Pulmonary artery endothelial cell (primary cell): ENCODE data around the gene PIP5KL1. TPM values are rescaled to one million over a fixed set of nuclear protein-coding genes. Genes with fewer than 3 reads are reported as not detected.

Source experiments
- DNase-seq: peaks from one replicate; pipeline ENCODE4 v3.0.0-alpha.2; 2011; ENCODE audit warnings: low read depth, low spot score
- total RNA-seq: library from RNA; depleted of rRNA; stranded (reverse); fragments of >200 nt; gene quantifications from 2 replicates; pipeline ENCODE4 v1.2.3, GENCODE V29; 2014

Gene PIP5KL1, protein sequence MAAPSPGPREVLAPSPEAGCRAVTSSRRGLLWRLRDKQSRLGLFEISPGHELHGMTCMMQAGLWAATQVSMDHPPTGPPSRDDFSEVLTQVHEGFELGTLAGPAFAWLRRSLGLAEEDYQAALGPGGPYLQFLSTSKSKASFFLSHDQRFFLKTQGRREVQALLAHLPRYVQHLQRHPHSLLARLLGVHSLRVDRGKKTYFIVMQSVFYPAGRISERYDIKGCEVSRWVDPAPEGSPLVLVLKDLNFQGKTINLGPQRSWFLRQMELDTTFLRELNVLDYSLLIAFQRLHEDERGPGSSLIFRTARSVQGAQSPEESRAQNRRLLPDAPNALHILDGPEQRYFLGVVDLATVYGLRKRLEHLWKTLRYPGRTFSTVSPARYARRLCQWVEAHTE
- 0.21 and 0.79 TPM in 2 replicates for total RNA-seq

DNA sequence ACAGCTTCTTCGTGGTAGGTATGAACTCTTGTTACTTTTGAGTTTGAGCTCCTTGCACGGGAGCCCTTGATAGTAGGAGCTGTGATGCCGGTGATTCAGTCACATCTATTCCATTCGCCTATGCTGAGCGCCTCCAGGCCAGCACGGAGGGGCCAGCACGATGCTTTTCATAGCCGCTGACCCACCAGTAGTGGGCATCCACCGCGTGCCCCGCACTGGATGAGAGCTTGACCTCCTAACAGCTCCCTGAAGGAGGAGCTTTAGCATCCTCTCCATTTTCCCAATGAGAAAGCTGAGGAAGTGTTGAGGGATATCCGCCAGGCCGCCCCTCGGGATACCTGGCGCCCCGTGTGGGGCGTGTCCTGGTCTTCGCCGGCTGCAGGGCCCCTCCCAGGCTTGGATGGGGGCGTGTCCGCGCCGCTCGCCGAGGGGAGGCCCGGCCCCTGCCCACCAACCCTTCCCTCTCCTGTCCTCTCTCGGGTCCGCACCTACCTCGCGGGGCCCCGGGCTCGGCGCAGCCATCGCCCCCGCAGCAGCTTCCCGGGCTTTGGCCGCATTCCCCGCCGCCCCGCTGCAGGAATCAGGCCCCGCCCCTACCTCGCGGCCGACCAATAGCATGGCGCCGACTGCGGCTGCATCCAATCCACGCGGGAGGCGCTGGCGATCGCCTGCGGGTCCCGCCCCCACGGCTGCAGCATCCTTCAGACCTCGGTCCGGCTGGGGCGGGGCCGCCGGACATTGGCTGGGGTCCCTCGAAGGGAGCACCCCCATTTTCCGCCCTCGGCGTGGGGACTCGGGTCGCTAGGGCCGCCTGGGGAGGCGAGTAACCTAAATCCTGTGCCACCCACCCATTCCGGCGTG is at the start of gene PIP5KL1:
TSS of gene PIP5KL1 (minus strand) at position 547 of the 861 bp plus-strand sequence. CDS start at position 522, 25 bp downstream.
- DNase-seq, result no peak

- DNase-seq, result no peak
These were observed 49.6 kb upstream of the PIP5KL1 start for GRCh38 chr9:127980060-127980705.

DNA sequence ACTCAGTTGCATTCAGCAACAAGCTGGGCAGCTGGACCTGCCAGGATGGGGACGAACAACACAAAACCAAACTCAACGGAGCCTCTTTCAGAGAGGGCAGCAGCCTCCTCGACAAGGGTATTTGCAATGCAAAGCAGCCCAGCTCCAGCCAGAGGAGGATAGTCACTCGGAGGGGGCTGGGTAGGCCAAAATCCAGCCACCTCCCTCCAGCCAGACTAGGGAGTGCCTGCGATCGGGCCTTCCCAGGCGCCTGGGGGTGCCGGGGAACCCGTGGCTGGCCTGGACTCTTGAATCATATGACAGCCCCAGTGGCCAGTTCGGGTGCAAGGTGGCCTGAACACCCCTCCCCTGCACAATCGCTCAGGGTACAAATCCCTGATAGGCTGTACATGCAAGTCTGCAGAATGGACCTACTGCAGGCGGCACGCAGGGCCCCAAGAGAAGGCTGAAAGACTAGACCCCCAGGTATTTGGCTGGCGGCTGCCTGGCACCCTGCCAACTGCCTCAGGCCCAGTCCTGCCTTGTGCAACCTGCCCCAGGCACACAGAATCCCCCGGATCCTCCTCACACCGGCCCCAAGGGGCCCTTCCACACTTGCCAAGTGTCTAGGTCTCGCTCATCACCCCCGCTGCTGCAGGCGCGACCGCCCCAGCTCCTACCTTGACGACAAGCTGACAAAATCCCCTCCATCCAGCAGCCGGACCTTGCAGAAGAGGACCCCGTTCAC is 48.9 kb upstream of the PIP5KL1 start:
- DNase-seq, result no peak

DNA sequence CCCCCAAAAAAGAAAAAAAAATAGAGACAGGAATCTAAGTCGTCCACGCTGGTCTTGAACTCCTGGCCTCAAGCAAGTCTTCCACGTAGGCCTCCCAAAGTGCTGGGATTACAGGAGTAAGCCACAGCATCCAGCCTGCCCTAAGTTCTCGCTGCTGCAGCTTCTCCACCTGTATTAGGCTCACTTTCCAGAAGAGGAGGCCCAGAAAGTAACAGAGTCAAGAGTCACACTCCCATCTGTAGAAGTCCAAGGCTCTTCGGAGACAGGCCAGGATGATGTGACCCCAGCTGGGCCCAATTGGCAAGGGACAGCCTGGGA is 48.4 kb upstream of the PIP5KL1 start:
- no peak for DNase-seq

GRCh38 chr9:127977884-127978647 is 47.5 kb upstream of the PIP5KL1 start:
- no peak for DNase-seq

GRCh38 chr9:127977009-127977883 is 46.7 kb upstream of the PIP5KL1 start:
- DNase-seq, result no peak

DNA sequence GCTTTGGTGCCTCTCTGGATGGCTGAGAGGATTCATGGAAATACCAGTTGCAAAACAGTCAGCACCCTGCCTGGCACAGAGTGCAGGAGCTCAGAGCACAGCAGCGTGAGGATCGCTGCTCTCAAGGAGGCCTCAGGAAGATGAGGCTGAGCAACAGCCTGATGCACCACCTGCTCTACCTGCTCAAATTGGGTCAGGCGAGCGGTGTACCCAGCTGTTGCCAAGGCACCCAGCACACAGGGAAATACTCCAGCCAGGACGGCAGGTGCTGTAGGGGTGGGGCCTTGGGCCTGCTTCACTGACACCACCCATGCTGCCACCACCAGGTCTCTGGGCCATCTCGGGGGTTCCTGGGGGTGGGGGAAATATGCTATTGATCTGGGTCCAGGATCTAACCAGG is 45.9 kb upstream of the PIP5KL1 start:
- no peak for DNase-seq

DNA sequence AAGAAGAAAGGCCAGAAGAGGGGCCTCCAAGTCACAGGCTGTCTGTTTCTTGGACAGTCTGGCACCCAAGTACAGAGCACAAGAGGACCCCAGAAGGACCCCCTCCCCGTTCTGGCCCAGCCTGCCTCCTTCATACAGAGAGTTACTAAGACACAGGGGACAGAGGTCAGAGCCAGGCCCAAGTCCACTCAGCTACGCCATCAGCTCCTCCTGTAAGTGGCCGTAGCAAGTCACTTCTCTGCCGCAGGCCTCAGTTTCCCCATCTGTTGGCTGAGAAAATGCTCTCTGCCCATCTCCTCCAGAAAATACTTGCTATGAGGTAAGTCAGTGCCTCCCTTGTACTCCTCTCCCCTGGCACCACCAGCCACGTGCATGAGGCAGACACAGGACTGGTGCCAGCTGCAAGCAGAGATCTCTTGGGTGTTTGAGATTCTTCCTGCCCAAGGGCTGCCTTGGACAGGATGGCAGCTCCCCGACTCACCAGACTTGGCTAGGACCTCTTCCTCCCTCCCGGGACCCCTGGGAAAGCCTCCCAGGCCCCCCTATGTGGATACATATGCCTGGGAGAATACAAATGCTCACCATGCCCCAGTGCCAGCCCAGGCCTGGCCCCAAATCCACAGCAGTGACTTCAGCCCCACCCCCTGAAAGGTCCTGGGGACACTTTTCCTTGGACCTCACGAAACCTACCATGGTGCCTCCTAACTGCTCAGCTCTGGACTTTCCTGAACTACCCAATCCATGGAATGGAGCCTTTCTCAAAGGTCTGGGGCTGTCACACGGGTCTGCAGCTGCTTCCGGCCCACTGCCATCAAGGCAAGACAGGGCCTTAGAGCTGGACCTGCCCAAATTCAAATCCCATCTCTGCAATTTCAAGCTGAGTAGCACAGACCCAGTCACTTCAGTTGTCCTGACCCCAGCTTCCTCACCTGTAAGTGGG is 45.1 kb upstream of the PIP5KL1 start:
- no peak for DNase-seq

GRCh38 chr9:127974769-127975261 is 44.2 kb upstream of the PIP5KL1 start:
- no peak for DNase-seq

GRCh38 chr9:127974001-127974768 is 43.6 kb upstream of the PIP5KL1 start:
- no peak for DNase-seq

GRCh38 chr9:127973169-127974000 is 42.8 kb upstream of the PIP5KL1 start:
- DNase-seq, result no peak

- no peak for DNase-seq
These were observed 41.8 kb upstream of the PIP5KL1 start for GRCh38 chr9:127972236-127972871.

DNA sequence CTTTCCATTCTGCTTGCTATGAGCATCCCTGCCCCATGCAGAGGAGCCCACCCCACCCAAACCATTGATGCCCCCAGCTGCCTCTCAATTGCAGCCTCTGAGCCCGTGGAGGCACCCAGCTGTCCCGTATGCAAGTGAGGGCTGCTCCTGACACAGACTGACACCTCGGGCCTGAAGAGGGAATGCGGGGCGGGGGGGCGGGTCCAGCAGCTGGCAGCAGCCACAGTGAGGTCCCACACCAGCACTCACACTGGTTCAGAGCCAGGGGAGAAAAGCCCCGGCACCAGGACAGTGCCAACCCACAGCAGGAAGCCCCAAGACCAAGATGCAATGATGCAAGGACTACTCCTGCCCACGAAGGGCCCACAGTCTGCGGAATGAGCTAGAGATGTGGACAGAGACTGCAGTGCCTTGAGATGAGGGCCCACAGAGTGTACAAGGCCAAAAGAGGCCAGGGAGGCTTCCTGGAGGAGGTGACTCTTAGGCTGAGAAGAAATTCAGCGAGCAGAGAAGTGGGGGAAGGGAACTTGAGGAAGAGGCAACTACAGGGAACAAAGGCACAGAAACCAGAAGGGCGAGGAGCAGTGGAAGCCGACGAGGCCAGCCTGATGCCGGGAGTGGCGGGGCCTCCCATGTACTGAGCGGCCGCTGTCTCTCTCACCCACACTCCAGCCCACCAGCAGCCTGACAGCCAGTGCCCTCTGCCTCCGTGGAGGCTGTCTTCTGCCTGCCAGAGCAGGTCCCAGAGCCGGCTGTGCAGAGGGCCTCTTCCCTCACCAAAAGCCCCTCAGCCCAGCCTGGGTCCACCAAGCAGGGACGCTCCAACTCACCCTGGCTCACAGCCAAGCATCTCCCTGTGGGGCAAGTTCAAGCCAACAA is 41.0 kb upstream of the PIP5KL1 start:
- no peak for DNase-seq

GRCh38 chr9:127970401-127971313 is 40.1 kb upstream of the PIP5KL1 start:
- DNase-seq, result no peak
